OCI-LY1 (cell line): Measurements from ENCODE around the gene KPNB1.

Source experiments
- H2AFZ ChIP-seq: fragments of 200-600 bp; sonication (generic), shearing (Covaris generic); 2 replicates; pipeline ENCODE4 v1.6.0; 2014; ENCODE audit warnings: antibody characterized with exemption, mild to moderate bottlenecking, low read length
- H3F3A ChIP-seq: fragments of 200-600 bp; sonication (generic), shearing (Covaris generic); 2 replicates; pipeline ENCODE4 v1.6.0; 2014; ENCODE audit warnings: mild to moderate bottlenecking, antibody characterized with exemption, low read length, moderate library complexity; ENCODE audit not compliant: insufficient read depth
- H3K27ac ChIP-seq: fragments of 200-600 bp; sonication (generic); 2 replicates; pipeline ENCODE4 v1.5.1; 2014; ENCODE audit warnings: low read length, mixed run types, mild to moderate bottlenecking, low read depth; ENCODE audit not compliant: poor library complexity, severe bottlenecking
- H3K27me3 ChIP-seq: fragments of 200-600 bp; sonication (generic); 2 replicates; pipeline ENCODE4 v1.6.0; 2014; ENCODE audit warnings: antibody characterized with exemption, mild to moderate bottlenecking, low read length, moderate library complexity; ENCODE audit not compliant: insufficient read depth
- H3K36me3 ChIP-seq: fragments of 200-600 bp; sonication (generic); 2 replicates; pipeline ENCODE4 v1.6.1; 2014; ENCODE audit warnings: mild to moderate bottlenecking, antibody characterized with exemption, low read length, moderate library complexity, mixed read lengths; ENCODE audit not compliant: insufficient read depth
- H3K4me1 ChIP-seq: fragments of 200-600 bp; sonication (generic); 2 replicates; pipeline ENCODE4 v1.5.1; 2014; ENCODE audit warnings: mild to moderate bottlenecking, low read length, moderate library complexity; ENCODE audit not compliant: insufficient read depth, severe bottlenecking
- H3K4me2 ChIP-seq: fragments of 200-600 bp; sonication (generic), shearing (Covaris generic); 2 replicates; pipeline ENCODE4 v1.6.1; 2014; ENCODE audit warnings: low read length
- H3K4me3 ChIP-seq: fragments of 200-600 bp; sonication (generic); 2 replicates; pipeline ENCODE4 v1.5.1; 2014; ENCODE audit warnings: low read length, low read depth, mild to moderate bottlenecking, mixed read lengths; ENCODE audit not compliant: poor library complexity, severe bottlenecking
- H3K79me2 ChIP-seq: fragments of 200-600 bp; shearing (Covaris generic); 2 replicates; pipeline ENCODE4 v1.6.1; 2016; ENCODE audit warnings: mixed run types, low read length, mixed read lengths; ENCODE audit not compliant: insufficient read depth
- H3K9ac ChIP-seq: fragments of 200-600 bp; sonication (generic), shearing (Covaris generic); 2 replicates; pipeline ENCODE4 v1.6.1; 2014; ENCODE audit warnings: mild to moderate bottlenecking, low read length, mixed read lengths
- H3K9me2 ChIP-seq: fragments of 200-600 bp; sonication (generic), shearing (Covaris generic); 2 replicates; pipeline ENCODE4 v1.6.1; 2014; ENCODE audit warnings: low read depth, mild to moderate bottlenecking, low read length, mixed read lengths
- H3K9me3 ChIP-seq: fragments of 200-600 bp; shearing (Covaris generic); 2 replicates; pipeline ENCODE4 v1.6.1; 2014; ENCODE audit warnings: low read length, mixed read lengths
- H4K20me1 ChIP-seq: fragments of 200-600 bp; sonication (generic), shearing (Covaris generic); 2 replicates; pipeline ENCODE4 v1.6.0; 2016; ENCODE audit warnings: mild to moderate bottlenecking, low read length; ENCODE audit not compliant: insufficient read depth
- CTCF ChIP-seq: fragments of 200-600 bp; sonication (generic), shearing (Covaris generic); IDR thresholded peaks from 2 replicates; pipeline ENCODE4 v1.5.1; 2017; ENCODE audit warnings: mild to moderate bottlenecking, antibody characterized with exemption, low read length, moderate library complexity, mixed read lengths
- EZH2 ChIP-seq: fragments of 200-600 bp; sonication (generic), shearing (Covaris generic); IDR thresholded peaks from 2 replicates; pipeline ENCODE4 v1.8.0; 2017; ENCODE audit warnings: borderline replicate concordance, mixed run types, mild to moderate bottlenecking, antibody characterized with exemption, low read length, moderate library complexity, mixed read lengths

Gene KPNB1

GRCh38 chr17:47732399-47733046 lies 82.8 kb downstream of the KPNB1 start:
- Histone ChIP-seq H3K79me2 (no peaks in the 10 kb centered on the region), H3K4me2 (peak overlapping the region; percentile 55; the same call in 1 of the 2 replicates)

GRCh38 chr17:47733047-47733673 lies 83.4 kb downstream of the KPNB1 start, which contains the start of gene TBX21:
Gene TBX21 (plus strand): TSS chr17:47733236. CDS start chr17:47733455, 219 bp downstream.
- no peaks in the 10 kb centered on the region for H4K20me1 ChIP-seq
- H3F3A ChIP-seq: no peaks in the 10 kb centered on the region
- peaks cover 11% of the 10 kb centered on the region for H3K4me1 ChIP-seq
- H2AFZ ChIP-seq: no peak within 1 kb of the TSS
- peak within 1 kb of the TSS; percentile 55 for H3K4me2 ChIP-seq
- H3K9me3 ChIP-seq: no peaks in the 10 kb centered on the region
- peak within 1 kb of the TSS; percentile 37 for H3K4me3 ChIP-seq
- H3K36me3 ChIP-seq: no peaks in the 10 kb centered on the region
- H3K9me2 ChIP-seq: no peaks in the 10 kb centered on the region
- no peaks in the 10 kb centered on the region for H3K79me2 ChIP-seq
- H3K27me3 ChIP-seq: no peaks in the 10 kb centered on the region; the same call in 1 of the 2 replicates
- TF ChIP-seq EZH2: no peak
- TF ChIP-seq CTCF: peak; percentile 49
- no peak within 1 kb of the TSS for H3K9ac ChIP-seq
- H3K27ac ChIP-seq: no peak within 1 kb of the TSS

More at GRCh38 chr17:47732399-47733046, 82.8 kb downstream of the KPNB1 start:
- H2AFZ ChIP-seq: no peak overlapping the region
- no peaks in the 10 kb centered on the region for H3K36me3 ChIP-seq
- H3K9me3 ChIP-seq: no peaks in the 10 kb centered on the region
- no peak overlapping the region for H3K4me3 ChIP-seq
- TF ChIP-seq CTCF (no peak), EZH2 (no peak)
- H3K27me3 ChIP-seq: no peaks in the 10 kb centered on the region; the same call in 1 of the 2 replicates
- no peak overlapping the region for H3K9ac ChIP-seq
- no peaks in the 10 kb centered on the region for H4K20me1 ChIP-seq
- no peaks in the 10 kb centered on the region for H3K9me2 ChIP-seq
- no peaks in the 10 kb centered on the region for H3F3A ChIP-seq
- H3K4me1 ChIP-seq: peaks cover 11% of the 10 kb centered on the region
- no peak overlapping the region for H3K27ac ChIP-seq

- peak overlapping the region; percentile 55 for H3K4me2 ChIP-seq
- peak overlapping the region; percentile 37 for H3K4me3 ChIP-seq
- no peak overlapping the region for H3K27ac ChIP-seq
- H3K4me1 ChIP-seq: peaks cover 11% of the 10 kb centered on the region
- no peaks in the 10 kb centered on the region for H3K36me3 ChIP-seq
- H4K20me1 ChIP-seq: no peaks in the 10 kb centered on the region
- H3K9ac ChIP-seq: no peak overlapping the region
- TF ChIP-seq EZH2 (no peak), CTCF (no peak)
- H3K79me2 ChIP-seq: no peaks in the 10 kb centered on the region
- no peak overlapping the region for H2AFZ ChIP-seq
- H3K27me3 ChIP-seq: no peaks in the 10 kb centered on the region; the same call in 1 of the 2 replicates
- no peaks in the 10 kb centered on the region for H3F3A ChIP-seq
- no peaks in the 10 kb centered on the region for H3K9me2 ChIP-seq
- H3K9me3 ChIP-seq: no peaks in the 10 kb centered on the region
Observed at GRCh38 chr17:47733674-47734410, 84.1 kb downstream of the KPNB1 start.
